IMR-90 (cell line): ENCODE measurements around the gene SPINT3. TPM values are rescaled to one million over a fixed set of nuclear protein-coding genes. Genes with fewer than 3 reads are reported as not detected.

Experiments used
- ATAC-seq: fragments of 200-7000 bp; cut with Tn5 transposase; 2 replicates; pipeline ENCODE4 v1.9.1; 2020; ENCODE audit warnings: low read depth, mild to moderate bottlenecking, moderate library complexity
- BruUV-seq: library from RNA; stranded (reverse); fragments of 400-500 nt; replicated peaks from 2 replicates; lab custom pipeline; 2021; lab: Mats Ljungman, UMichigan
- CTCF ChIA-PET: fragments of 300-600 bp; formaldehyde crosslinking; extraction: SDS; loops from one replicate; lab custom pipeline; 2021; ENCODE audit warnings: antibody characterized with exemption; lab: Yijun Ruan, JAX
- POLR2A ChIA-PET: fragments of 300-600 bp; sonication (Branson Sonifier 250); formaldehyde crosslinking; loops from one replicate; lab custom pipeline; 2022; ENCODE audit warnings: antibody characterized with exemption; ENCODE audit not compliant: unreplicated experiment; lab: Charles Lee
- DNase-seq: peaks from one replicate; pipeline ENCODE4 v3.0.0; 2013
- H2AFZ ChIP-seq: replicated peaks from 2 replicates; pipeline ENCODE3; 2013; ENCODE audit warnings: low read length, mild to moderate bottlenecking; ENCODE audit not compliant: poor library complexity
- H2AK5ac ChIP-seq: 2 replicates; pipeline ENCODE4 v1.6.1; 2013; ENCODE audit warnings: low read depth, low read length, inconsistent platforms
- H2AK9ac ChIP-seq: replicated peaks from 2 replicates; pipeline ENCODE3; 2013; ENCODE audit warnings: mild to moderate bottlenecking, low read depth, low read length, moderate library complexity; ENCODE audit not compliant: poor library complexity
- H2BK120ac ChIP-seq: 2 replicates; pipeline ENCODE4 v1.6.1; 2013; ENCODE audit warnings: low read depth, low read length, inconsistent platforms
- H2BK15ac ChIP-seq: 3 replicates; pipeline ENCODE4 v1.6.1; 2013; ENCODE audit warnings: low read depth, low read length, inconsistent platforms
- H2BK20ac ChIP-seq: 2 replicates; pipeline ENCODE4 v1.6.1; 2013; ENCODE audit warnings: low read depth, mild to moderate bottlenecking, inconsistent platforms, low read length, moderate library complexity
- H2BK5ac ChIP-seq: 2 replicates; pipeline ENCODE4 v1.6.1; 2013; ENCODE audit warnings: mild to moderate bottlenecking, low read depth, low read length, inconsistent platforms; ENCODE audit not compliant: poor library complexity, severe bottlenecking
- H3K14ac ChIP-seq: replicated peaks from 2 replicates; pipeline ENCODE4 v1.6.1; 2013; ENCODE audit warnings: low read depth, low read length, inconsistent platforms
- H3K18ac ChIP-seq: 2 replicates; pipeline ENCODE4 v1.6.1; 2013; ENCODE audit warnings: low read depth, low read length, control low read depth
- H3K23ac ChIP-seq: 2 replicates; pipeline ENCODE4 v1.6.1; 2013; ENCODE audit warnings: low read depth, low read length, inconsistent platforms
- H3K27ac ChIP-seq: 2 replicates; pipeline ENCODE4 v1.5.1; 2013; ENCODE audit warnings: mild to moderate bottlenecking, control low read depth, low read length; ENCODE audit not compliant: insufficient read depth
- H3K27me3 ChIP-seq: 2 replicates; pipeline ENCODE4 v1.6.1; 2013; ENCODE audit warnings: low read length; ENCODE audit not compliant: control insufficient read depth, insufficient read depth
- H3K36me3 ChIP-seq: 2 replicates; pipeline ENCODE4 v1.6.1; 2013; ENCODE audit warnings: low read length, mixed read lengths; ENCODE audit not compliant: control insufficient read depth, insufficient read depth
- H3K4ac ChIP-seq: 2 replicates; pipeline ENCODE4 v1.6.1; 2013; ENCODE audit warnings: low read depth, low read length, inconsistent platforms
- H3K4me1 ChIP-seq: 2 replicates; pipeline ENCODE4 v1.6.1; 2013; ENCODE audit warnings: low read length, mixed read lengths; ENCODE audit not compliant: control insufficient read depth, insufficient read depth
- H3K4me2 ChIP-seq: 2 replicates; pipeline ENCODE4 v1.6.1; 2013; ENCODE audit warnings: low read depth, mild to moderate bottlenecking, control low read depth, low read length, moderate library complexity
- H3K4me3 ChIP-seq: 2 replicates; pipeline ENCODE4 v1.5.1; 2013; ENCODE audit warnings: low read depth, mild to moderate bottlenecking, control low read depth, low read length, moderate library complexity; ENCODE audit not compliant: insufficient read depth
- H3K56ac ChIP-seq: 2 replicates; pipeline ENCODE4 v1.6.1; 2013; ENCODE audit warnings: low read length, inconsistent platforms; ENCODE audit not compliant: insufficient read depth; ENCODE audit errors: extremely low read depth
- H3K79me1 ChIP-seq, 2 experiments: 2 replicates each; pipeline ENCODE4 v1.6.1; 2013; ENCODE audit warnings: low read length in 2 of 2, inconsistent platforms in 1 of 2, low read depth in 1 of 2
- H3K9ac ChIP-seq: 2 replicates; pipeline ENCODE4 v1.6.1; 2013; ENCODE audit warnings: low read depth, low read length, control low read depth
- H3K9me1 ChIP-seq: 2 replicates; pipeline ENCODE4 v1.6.1; 2013; ENCODE audit warnings: low read length, inconsistent platforms; ENCODE audit not compliant: insufficient read depth
- H3K9me3 ChIP-seq: 2 replicates; pipeline ENCODE4 v1.6.1; 2013; ENCODE audit warnings: low read length; ENCODE audit not compliant: control insufficient read depth, insufficient read depth
- H4K20me1 ChIP-seq: 2 replicates; pipeline ENCODE4 v1.6.1; 2013; ENCODE audit warnings: low read length, inconsistent platforms; ENCODE audit not compliant: insufficient read depth
- H4K5ac ChIP-seq: 2 replicates; pipeline ENCODE4 v1.6.1; 2013; ENCODE audit warnings: mild to moderate bottlenecking, low read depth, low read length, control low read depth
- H4K8ac ChIP-seq, 2 experiments: 2 replicates each; pipeline ENCODE4 v1.6.1; 2013; ENCODE audit warnings: low read depth in 2 of 2, low read length in 2 of 2, control low read depth in 1 of 2, inconsistent platforms in 1 of 2
- H4K91ac ChIP-seq: 2 replicates; pipeline ENCODE4 v1.6.1; 2013; ENCODE audit warnings: low read depth, low read length, inconsistent platforms; ENCODE audit not compliant: insufficient read depth
- BHLHE40 ChIP-seq: fragments of 150-350 bp; IDR thresholded peaks from 2 replicates; pipeline ENCODE4 v1.6.1; 2016; ENCODE audit warnings: mild to moderate bottlenecking, low read depth, low read length
- CEBPB ChIP-seq: IDR thresholded peaks from 2 replicates; pipeline ENCODE4 v1.6.1; 2012; ENCODE audit warnings: low read depth, low read length, improper control_type of control experiment
- CHD1 ChIP-seq: IDR thresholded peaks from 2 replicates; pipeline ENCODE4 v1.6.1; 2012; ENCODE audit warnings: low read depth, low read length, improper control_type of control experiment
- FOS ChIP-seq: fragments of 150-350 bp; IDR thresholded peaks from 2 replicates; pipeline ENCODE4 v1.6.1; 2016; ENCODE audit warnings: low read depth, low read length
- MAFK ChIP-seq: IDR thresholded peaks from 2 replicates; pipeline ENCODE4 v1.6.1; 2012; ENCODE audit warnings: low read depth, low read length, improper control_type of control experiment
- MXI1 ChIP-seq: IDR thresholded peaks from 2 replicates; pipeline ENCODE4 v1.6.1; 2012; ENCODE audit warnings: low read depth, mild to moderate bottlenecking, low read length, moderate library complexity, borderline replicate concordance
- NFE2L2 ChIP-seq: fragments of 150-350 bp; IDR thresholded peaks from 2 replicates; pipeline ENCODE4 v1.6.1; 2016; ENCODE audit warnings: low read depth, mild to moderate bottlenecking, low read length
- POLR2A ChIP-seq: IDR thresholded peaks from 2 replicates; pipeline ENCODE4 v1.6.1; 2012; ENCODE audit warnings: mild to moderate bottlenecking, low read depth, low read length
- RAD21 ChIP-seq: IDR thresholded peaks from 2 replicates; pipeline ENCODE4 v1.6.1; 2012; ENCODE audit warnings: low read length, improper control_type of control experiment
- RCOR1 ChIP-seq: IDR thresholded peaks from 2 replicates; pipeline ENCODE4 v1.6.1; 2012; ENCODE audit warnings: mild to moderate bottlenecking, low read length, improper control_type of control experiment; ENCODE audit not compliant: insufficient replicate concordance
- RFX5 ChIP-seq: IDR thresholded peaks from 2 replicates; pipeline ENCODE4 v1.8.0; 2012; ENCODE audit warnings: low read depth, mild to moderate bottlenecking, low read length, moderate library complexity
- SMC3 ChIP-seq: fragments of 150-350 bp; IDR thresholded peaks from 2 replicates; pipeline ENCODE4 v1.6.1; 2016; ENCODE audit warnings: low read depth, mild to moderate bottlenecking, antibody characterized with exemption, low read length, moderate library complexity
- WGBS, 2 experiments: methylation state at CpG; one replicate each; pipeline versions ENCODE4 v1.1.5 to v1.1.7; 2013; ENCODE audit warnings: missing lambda C conversion rate in 2 of 2; ENCODE audit not compliant: insufficient read length in 1 of 2; ENCODE audit errors: extremely low coverage in 2 of 2; 5-methylcytosine and 5-hydroxymethylcytosine counted together
- dilution Hi-C: fragments of 300-500 bp; cut with HindIII; formaldehyde crosslinking; loops from one replicate; pipeline ENCODE4 v1.14.3; 2018; ENCODE audit warnings: low sequenced_read_pairs; ENCODE audit not compliant: unreplicated experiment
- in situ Hi-C: fragments of 300-500 bp; cut with MboI; formaldehyde crosslinking; loops from 3 replicates; pipeline ENCODE4 v1.14.3; 2019; ENCODE audit warnings: low sequenced_read_pairs, inconsistent platforms, mixed read lengths
- intact Hi-C: fragments of 100-400 bp; cut with micrococcal nuclease; formaldehyde crosslinking; loops from 2 replicates; pipeline ENCODE4 v1.10.0; 2022
- polyA plus RNA-seq, 3 experiments: library from polyadenylated mRNA; depleted of rRNA; stranded (reverse); fragments of >200 nt; gene quantifications; 2 replicates each; pipeline ENCODE4 v1.2.3, GENCODE V29; 2012; ENCODE audit warnings: low replicate concordance in 1 of 3
- total RNA-seq: library from RNA; depleted of rRNA; stranded (reverse); fragments of >200 nt; gene quantifications from 2 replicates; pipeline ENCODE4 v1.2.3, GENCODE V29; 2012
- TF ChIP-seq, protein P1 (sequence below): fragments of 150-350 bp; IDR thresholded peaks from 2 replicates; pipeline ENCODE4 v1.6.1; 2016; ENCODE audit warnings: low read depth, mild to moderate bottlenecking, low read length, moderate library complexity, borderline replicate concordance
- TF ChIP-seq, protein P2 (sequence below): fragments of 150-350 bp; IDR thresholded peaks from 2 replicates; pipeline ENCODE4 v1.6.1; 2017; ENCODE audit warnings: mild to moderate bottlenecking, antibody characterized with exemption, low read length, low read depth
- TF ChIP-seq, protein P3 (sequence below): conservative IDR thresholded peaks from 2 replicates; pipeline ENCODE4 v1.5.1; 2012; ENCODE audit warnings: mild to moderate bottlenecking, low read depth, low read length, improper control_type of control experiment

Gene SPINT3
- total and polyA plus RNA-seq, 2 of the 4 experiments (the other 2 are of a cell fraction): not detected

DNA sequence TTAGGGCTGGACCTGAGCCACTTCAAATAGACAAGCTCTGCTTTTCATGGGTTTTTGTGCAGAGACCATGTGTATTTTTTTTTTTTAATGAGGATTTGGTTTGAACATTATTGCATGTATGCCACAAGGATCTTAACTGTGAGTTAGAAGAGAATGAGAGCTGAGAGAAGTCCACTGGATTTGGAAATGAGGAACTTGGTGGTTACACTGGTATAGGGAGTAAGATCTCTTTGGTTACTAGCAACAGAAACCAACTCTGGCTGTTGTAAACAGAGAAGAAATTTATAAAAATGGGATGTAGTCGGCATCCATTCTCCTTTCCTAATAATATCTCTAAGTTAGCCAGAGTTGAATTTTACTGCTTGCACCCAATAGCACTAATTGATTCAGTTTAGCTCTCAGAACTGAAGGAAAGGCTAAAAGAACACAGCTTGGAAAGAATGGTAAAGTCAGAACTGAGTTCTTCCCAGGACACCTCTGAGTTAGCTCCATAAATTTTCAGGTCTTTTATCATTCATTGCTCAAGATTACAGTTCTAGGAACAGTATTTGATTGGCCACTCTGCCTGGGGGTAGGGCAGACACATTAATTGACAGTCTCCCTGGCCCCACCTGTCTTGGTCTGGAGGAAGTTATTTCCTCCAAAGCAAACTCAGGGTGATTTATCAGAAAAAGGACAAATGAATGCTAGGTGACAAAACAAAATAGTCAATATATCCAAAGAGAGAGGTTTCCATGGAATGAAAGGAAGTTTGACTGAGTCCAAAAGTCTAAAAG, 49.7 kb downstream of the SPINT3 start:
- Histone ChIP-seq H3K9me3 (no peaks in the 10 kb centered on the region), H3K23ac (no peak overlapping the region), H3K27me3 (peaks cover 45% of the 10 kb centered on the region), H3K56ac (no peak overlapping the region), H3K9me1 (no peaks in the 10 kb centered on the region), H3K79me1 (no peaks in the 10 kb centered on the region), H3K4me1 (no peaks in the 10 kb centered on the region; the same call in 1 of the 2 replicates), H2BK15ac (no peak overlapping the region), H3K18ac (no peak overlapping the region), H2BK5ac (no peak overlapping the region), H3K4me2 (no peak overlapping the region), H2BK20ac (no peak overlapping the region), H3K9ac (no peak overlapping the region), H4K91ac (no peak overlapping the region), H2AK5ac (no peak overlapping the region), H3K36me3 (no peaks in the 10 kb centered on the region), H3K4me3 (no peak overlapping the region), H2AK9ac (no peak overlapping the region), H4K8ac (no peak overlapping the region), H4K20me1 (no peaks in the 10 kb centered on the region), H3K4ac (no peak overlapping the region), H2BK120ac (no peak overlapping the region), H3K14ac (no peak overlapping the region), H2AFZ (no peak overlapping the region), H4K5ac (no peak overlapping the region), H3K27ac (no peak overlapping the region)
- ChIA-PET POLR2A (no interaction called here), CTCF (interaction anchor here (0.7 kb wide), 1 partner anchor 302 kb away, joined by 7 read pairs; no protein-coding TSS in a partner anchor)
- intact Hi-C loops (no loop called here), dilution Hi-C loops (no loop called here), in situ Hi-C loops (no loop called here)
- ATAC-seq (no peak), DNase-seq (no peak)
- no CpG with 5 or more reads among the region's 1 CpG for WGBS, 2 experiments
- BruUV-seq: no TSS peak
- TF ChIP-seq BHLHE40 (no peak), SMC3 (no peak), RFX5 (no peak), RCOR1 (no peak), CEBPB (no peak), CHD1 (no peak), MXI1 (no peak), MAFK (no peak), POLR2A (no peak), FOS (no peak), RAD21 (no peak), NFE2L2 (no peak)
- TF ChIP-seq, protein P1, sequence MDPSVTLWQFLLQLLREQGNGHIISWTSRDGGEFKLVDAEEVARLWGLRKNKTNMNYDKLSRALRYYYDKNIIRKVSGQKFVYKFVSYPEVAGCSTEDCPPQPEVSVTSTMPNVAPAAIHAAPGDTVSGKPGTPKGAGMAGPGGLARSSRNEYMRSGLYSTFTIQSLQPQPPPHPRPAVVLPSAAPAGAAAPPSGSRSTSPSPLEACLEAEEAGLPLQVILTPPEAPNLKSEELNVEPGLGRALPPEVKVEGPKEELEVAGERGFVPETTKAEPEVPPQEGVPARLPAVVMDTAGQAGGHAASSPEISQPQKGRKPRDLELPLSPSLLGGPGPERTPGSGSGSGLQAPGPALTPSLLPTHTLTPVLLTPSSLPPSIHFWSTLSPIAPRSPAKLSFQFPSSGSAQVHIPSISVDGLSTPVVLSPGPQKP: no peak
- TF ChIP-seq, protein P2, sequence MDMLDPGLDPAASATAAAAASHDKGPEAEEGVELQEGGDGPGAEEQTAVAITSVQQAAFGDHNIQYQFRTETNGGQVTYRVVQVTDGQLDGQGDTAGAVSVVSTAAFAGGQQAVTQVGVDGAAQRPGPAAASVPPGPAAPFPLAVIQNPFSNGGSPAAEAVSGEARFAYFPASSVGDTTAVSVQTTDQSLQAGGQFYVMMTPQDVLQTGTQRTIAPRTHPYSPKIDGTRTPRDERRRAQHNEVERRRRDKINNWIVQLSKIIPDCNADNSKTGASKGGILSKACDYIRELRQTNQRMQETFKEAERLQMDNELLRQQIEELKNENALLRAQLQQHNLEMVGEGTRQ: no peak
- TF ChIP-seq, protein P3, sequence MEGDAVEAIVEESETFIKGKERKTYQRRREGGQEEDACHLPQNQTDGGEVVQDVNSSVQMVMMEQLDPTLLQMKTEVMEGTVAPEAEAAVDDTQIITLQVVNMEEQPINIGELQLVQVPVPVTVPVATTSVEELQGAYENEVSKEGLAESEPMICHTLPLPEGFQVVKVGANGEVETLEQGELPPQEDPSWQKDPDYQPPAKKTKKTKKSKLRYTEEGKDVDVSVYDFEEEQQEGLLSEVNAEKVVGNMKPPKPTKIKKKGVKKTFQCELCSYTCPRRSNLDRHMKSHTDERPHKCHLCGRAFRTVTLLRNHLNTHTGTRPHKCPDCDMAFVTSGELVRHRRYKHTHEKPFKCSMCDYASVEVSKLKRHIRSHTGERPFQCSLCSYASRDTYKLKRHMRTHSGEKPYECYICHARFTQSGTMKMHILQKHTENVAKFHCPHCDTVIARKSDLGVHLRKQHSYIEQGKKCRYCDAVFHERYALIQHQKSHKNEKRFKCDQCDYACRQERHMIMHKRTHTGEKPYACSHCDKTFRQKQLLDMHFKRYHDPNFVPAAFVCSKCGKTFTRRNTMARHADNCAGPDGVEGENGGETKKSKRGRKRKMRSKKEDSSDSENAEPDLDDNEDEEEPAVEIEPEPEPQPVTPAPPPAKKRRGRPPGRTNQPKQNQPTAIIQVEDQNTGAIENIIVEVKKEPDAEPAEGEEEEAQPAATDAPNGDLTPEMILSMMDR: no peak
